ENCODE results near the gene MELTF. TPM values are rescaled to one million over a fixed set of nuclear protein-coding genes. Genes with fewer than 3 reads are reported as not detected.
A peak's percentile ranks its signal among the peaks of the same experiment; 100 is the strongest.

Gene MELTF
- total RNA-seq, 4 donors from 2014 or later: 3.0 to 20.6 (median 10.3) TPM

- Histone ChIP-seq H3K4me1 (peaks cover 0 to 7% (median 2%) of the 10 kb centered on the region in 4 donors), H3K9me3 (no peaks in the 10 kb centered on the region), H3K36me3 (no peaks in the 10 kb centered on the region), H3K27me3 (no peaks in the 10 kb centered on the region), H3K27ac (no peak overlapping the region), H3K4me3 (no peak overlapping the region)
- WGBS, 2 donors (ENCODE audit: low coverage in 1 of 2): 72% methylated on average over 4 of the region's 4 CpGs; no CpG with 5 or more reads in 1 of the 2 donors
- TF ChIP-seq, protein P1, sequence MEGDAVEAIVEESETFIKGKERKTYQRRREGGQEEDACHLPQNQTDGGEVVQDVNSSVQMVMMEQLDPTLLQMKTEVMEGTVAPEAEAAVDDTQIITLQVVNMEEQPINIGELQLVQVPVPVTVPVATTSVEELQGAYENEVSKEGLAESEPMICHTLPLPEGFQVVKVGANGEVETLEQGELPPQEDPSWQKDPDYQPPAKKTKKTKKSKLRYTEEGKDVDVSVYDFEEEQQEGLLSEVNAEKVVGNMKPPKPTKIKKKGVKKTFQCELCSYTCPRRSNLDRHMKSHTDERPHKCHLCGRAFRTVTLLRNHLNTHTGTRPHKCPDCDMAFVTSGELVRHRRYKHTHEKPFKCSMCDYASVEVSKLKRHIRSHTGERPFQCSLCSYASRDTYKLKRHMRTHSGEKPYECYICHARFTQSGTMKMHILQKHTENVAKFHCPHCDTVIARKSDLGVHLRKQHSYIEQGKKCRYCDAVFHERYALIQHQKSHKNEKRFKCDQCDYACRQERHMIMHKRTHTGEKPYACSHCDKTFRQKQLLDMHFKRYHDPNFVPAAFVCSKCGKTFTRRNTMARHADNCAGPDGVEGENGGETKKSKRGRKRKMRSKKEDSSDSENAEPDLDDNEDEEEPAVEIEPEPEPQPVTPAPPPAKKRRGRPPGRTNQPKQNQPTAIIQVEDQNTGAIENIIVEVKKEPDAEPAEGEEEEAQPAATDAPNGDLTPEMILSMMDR (IDR thresholded peaks at IDR 0.05): no peak
- TF ChIP-seq POLR2A (IDR thresholded peaks at IDR 0.05): no peak
- TF ChIP-seq EP300 (IDR thresholded peaks at IDR 0.05; ENCODE audit: low read depth): no peak
- TF ChIP-seq POLR2AphosphoS5 (IDR thresholded peaks at IDR 0.05): no peak
- intact Hi-C loops (cut with DNase I; ENCODE audit: low total_unique reads) (no loop called here), in situ Hi-C loops (cut with MboI; ENCODE audit: low pct_ligation_motif_present in 1 of 4, low pct_unique_long_range_greater_than_20kb in 1 of 4, low sequenced_read_pairs in 3 of 4) (loop anchor here in 3 of 4 donors (10.0 to 25.0 kb wide), 2 partner anchors 141 to 212 kb away; no protein-coding TSS in a partner anchor)
- DNase-seq: no peak
Observed at GRCh38 chr3:196975349-196975748, 54.3 kb downstream of the MELTF start.

- H3K4me3 ChIP-seq: no peak overlapping the region
- H3K36me3 ChIP-seq: no peaks in the 10 kb centered on the region
- no peaks in the 10 kb centered on the region for H3K9me3 ChIP-seq
- no peak for TF ChIP-seq POLR2A (IDR thresholded peaks at IDR 0.05)
- TF ChIP-seq, protein P1 (IDR thresholded peaks at IDR 0.05): no peak
- no peak for TF ChIP-seq EP300 (IDR thresholded peaks at IDR 0.05; ENCODE audit: low read depth)
- no peak for TF ChIP-seq POLR2AphosphoS5 (IDR thresholded peaks at IDR 0.05)
- intact Hi-C loops (cut with DNase I; ENCODE audit: low total_unique reads) (no loop called here), in situ Hi-C loops (cut with MboI; ENCODE audit: low pct_ligation_motif_present in 1 of 4, low pct_unique_long_range_greater_than_20kb in 1 of 4, low sequenced_read_pairs in 3 of 4) (loop anchor here (10.0 to 25.0 kb wide), 4 partner anchors 137 to 362 kb away; no protein-coding TSS in a partner anchor)
- H3K27me3 ChIP-seq: no peaks in the 10 kb centered on the region
- H3K4me1 ChIP-seq: peaks cover 0 to 11% (median 4%) of the 10 kb centered on the region in 4 donors
- no peak overlapping the region for H3K27ac ChIP-seq
- 81 to 100% methylated on average over 1 to 5 of the region's 5 CpGs for WGBS, 2 donors (ENCODE audit: low coverage in 1 of 2)
- no peak for DNase-seq
Observed at GRCh38 chr3:196974661-196975060, 55.0 kb downstream of the MELTF start.

DNA sequence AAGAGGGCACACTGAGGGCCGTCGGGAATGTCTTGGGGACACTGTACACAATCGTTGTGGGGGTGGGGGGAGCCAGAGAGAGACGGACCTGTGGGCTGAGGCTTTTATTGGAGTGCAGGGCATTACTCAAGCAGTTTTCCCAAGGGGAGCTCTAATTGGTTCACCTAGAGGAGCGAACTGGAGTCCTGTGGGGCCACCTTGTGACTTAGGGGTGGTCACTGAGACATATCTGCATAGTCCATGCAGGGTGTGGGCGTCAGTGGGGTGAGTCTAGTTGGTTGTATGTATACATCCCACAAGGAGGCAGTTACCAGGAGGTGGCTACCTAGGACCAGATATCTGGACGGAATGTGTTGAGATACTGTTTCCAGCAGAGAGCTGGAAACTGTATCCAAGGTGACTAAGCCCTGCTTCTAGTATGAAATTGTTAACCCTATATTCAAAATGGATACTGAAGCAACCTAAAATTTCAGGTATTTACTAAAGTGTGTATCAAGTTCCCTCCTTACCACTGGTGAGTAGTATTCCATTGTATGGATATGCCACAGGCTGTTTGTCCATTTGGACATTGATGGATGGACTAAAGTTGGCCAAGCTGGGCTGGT, 58.4 kb downstream of the MELTF start:
- H3K27ac ChIP-seq: no peak overlapping the region
- 67 to 74% methylated on average over 1 to 7 of the region's 7 CpGs for WGBS, 2 donors (ENCODE audit: low coverage in 1 of 2)
- no peak for DNase-seq
- in situ Hi-C loops (cut with MboI; ENCODE audit: low pct_ligation_motif_present in 1 of 4, low pct_unique_long_range_greater_than_20kb in 1 of 4, low sequenced_read_pairs in 3 of 4): loop anchor here in 2 of 4 donors (10.0 to 25.0 kb wide), 3 partner anchors 134 to 359 kb away; no protein-coding TSS in a partner anchor
- no peaks in the 10 kb centered on the region for H3K27me3 ChIP-seq
- H3K9me3 ChIP-seq: no peaks in the 10 kb centered on the region
- TF ChIP-seq POLR2A (IDR thresholded peaks at IDR 0.05) (no peak), EP300 (IDR thresholded peaks at IDR 0.05; ENCODE audit: low read depth) (no peak), POLR2AphosphoS5 (IDR thresholded peaks at IDR 0.05) (no peak)
- TF ChIP-seq, protein P1 (IDR thresholded peaks at IDR 0.05): no peak
- no peaks in the 10 kb centered on the region for H3K36me3 ChIP-seq
- H3K4me3 ChIP-seq: no peak overlapping the region
- H3K4me1 ChIP-seq: peaks cover 7 to 31% (median 19%) of the 10 kb centered on the region in 4 donors
- intact Hi-C loops (cut with DNase I; ENCODE audit: low total_unique reads): no loop called here

DNA sequence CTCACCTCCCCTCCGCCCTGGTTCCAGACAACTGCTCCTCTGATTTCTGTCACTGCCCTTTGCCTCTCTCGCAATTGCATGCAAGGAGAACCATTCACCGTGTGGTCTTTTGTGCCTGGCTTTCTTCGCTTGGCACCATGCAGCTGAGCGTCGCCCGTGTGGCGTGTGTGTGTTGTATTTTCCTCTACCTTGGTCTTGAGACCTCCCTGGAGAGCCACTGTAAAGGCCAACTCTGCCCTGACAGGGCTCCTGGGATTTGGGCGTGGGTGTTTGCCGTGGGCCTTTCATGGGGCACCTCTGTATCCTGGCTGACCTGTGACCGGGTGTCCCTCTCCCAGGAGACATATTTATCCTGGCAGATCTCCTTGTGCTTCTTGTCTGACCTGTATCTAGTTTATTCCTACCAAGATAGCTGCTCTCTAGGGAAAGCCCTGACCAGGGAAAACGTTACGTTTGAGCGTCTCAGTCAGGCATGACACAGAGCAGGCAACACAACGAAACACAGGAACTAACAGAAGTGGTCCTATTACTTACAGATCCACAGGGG, 59.0 kb downstream of the MELTF start:
- in situ Hi-C loops (cut with MboI; ENCODE audit: low pct_ligation_motif_present in 1 of 4, low pct_unique_long_range_greater_than_20kb in 1 of 4, low sequenced_read_pairs in 3 of 4): loop anchor here in 2 of 4 donors (10.0 to 25.0 kb wide), 3 partner anchors 133 to 358 kb away; no protein-coding TSS in a partner anchor
- 73% methylated on average over 15 of the region's 15 CpGs; no CpG with 5 or more reads in 1 of the 2 donors for WGBS, 2 donors (ENCODE audit: low coverage in 1 of 2)

More for the DNA sequence above, 59.0 kb downstream of the MELTF start:
- Histone ChIP-seq H3K4me3 (peak overlapping the region in 1 of 4 donors; percentile 72), H3K9me3 (no peaks in the 10 kb centered on the region), H3K27ac (no peak overlapping the region), H3K4me1 (peaks cover 7 to 37% (median 19%) of the 10 kb centered on the region in 4 donors), H3K27me3 (no peaks in the 10 kb centered on the region), H3K36me3 (no peaks in the 10 kb centered on the region)
- intact Hi-C loops (cut with DNase I; ENCODE audit: low total_unique reads): no loop called here
- no peak for DNase-seq
- TF ChIP-seq, protein P1 (IDR thresholded peaks at IDR 0.05): no peak
- no peak for TF ChIP-seq EP300 (IDR thresholded peaks at IDR 0.05; ENCODE audit: low read depth)
- TF ChIP-seq POLR2A (IDR thresholded peaks at IDR 0.05): no peak
- TF ChIP-seq POLR2AphosphoS5 (IDR thresholded peaks at IDR 0.05): no peak
